Neural progenitor cell (in vitro differentiated cells): Measurements from ENCODE around the gene SCIMP.

Source experiments
- EZH2 ChIP-seq: fragments of 200-600 bp; sonication (generic); IDR thresholded peaks from 2 replicates; pipeline ENCODE4 v1.6.1; 2017; ENCODE audit warnings: antibody characterized with exemption, mild to moderate bottlenecking, moderate library complexity
- TF ChIP-seq, protein P1 (sequence below): fragments of 200-600 bp; sonication (generic); IDR thresholded peaks from 2 replicates; pipeline ENCODE4 v1.5.1; 2017; ENCODE audit warnings: antibody characterized with exemption, mild to moderate bottlenecking

- TF ChIP-seq, protein P1, sequence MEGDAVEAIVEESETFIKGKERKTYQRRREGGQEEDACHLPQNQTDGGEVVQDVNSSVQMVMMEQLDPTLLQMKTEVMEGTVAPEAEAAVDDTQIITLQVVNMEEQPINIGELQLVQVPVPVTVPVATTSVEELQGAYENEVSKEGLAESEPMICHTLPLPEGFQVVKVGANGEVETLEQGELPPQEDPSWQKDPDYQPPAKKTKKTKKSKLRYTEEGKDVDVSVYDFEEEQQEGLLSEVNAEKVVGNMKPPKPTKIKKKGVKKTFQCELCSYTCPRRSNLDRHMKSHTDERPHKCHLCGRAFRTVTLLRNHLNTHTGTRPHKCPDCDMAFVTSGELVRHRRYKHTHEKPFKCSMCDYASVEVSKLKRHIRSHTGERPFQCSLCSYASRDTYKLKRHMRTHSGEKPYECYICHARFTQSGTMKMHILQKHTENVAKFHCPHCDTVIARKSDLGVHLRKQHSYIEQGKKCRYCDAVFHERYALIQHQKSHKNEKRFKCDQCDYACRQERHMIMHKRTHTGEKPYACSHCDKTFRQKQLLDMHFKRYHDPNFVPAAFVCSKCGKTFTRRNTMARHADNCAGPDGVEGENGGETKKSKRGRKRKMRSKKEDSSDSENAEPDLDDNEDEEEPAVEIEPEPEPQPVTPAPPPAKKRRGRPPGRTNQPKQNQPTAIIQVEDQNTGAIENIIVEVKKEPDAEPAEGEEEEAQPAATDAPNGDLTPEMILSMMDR: no peak
- TF ChIP-seq EZH2: no peak
Measured at GRCh38 chr17:5183410-5183793, 51.3 kb downstream of the SCIMP start.
